HG03196 (cell line): ENCODE measurements around the gene UQCRHL.

ENCODE experiments used
- ATAC-seq: cut with Tn5 transposase; IDR thresholded peaks from one replicate; pipeline ENCODE4 v1.9.1; 2021; ENCODE audit not compliant: unreplicated experiment

UQCRHL gene

DNA sequence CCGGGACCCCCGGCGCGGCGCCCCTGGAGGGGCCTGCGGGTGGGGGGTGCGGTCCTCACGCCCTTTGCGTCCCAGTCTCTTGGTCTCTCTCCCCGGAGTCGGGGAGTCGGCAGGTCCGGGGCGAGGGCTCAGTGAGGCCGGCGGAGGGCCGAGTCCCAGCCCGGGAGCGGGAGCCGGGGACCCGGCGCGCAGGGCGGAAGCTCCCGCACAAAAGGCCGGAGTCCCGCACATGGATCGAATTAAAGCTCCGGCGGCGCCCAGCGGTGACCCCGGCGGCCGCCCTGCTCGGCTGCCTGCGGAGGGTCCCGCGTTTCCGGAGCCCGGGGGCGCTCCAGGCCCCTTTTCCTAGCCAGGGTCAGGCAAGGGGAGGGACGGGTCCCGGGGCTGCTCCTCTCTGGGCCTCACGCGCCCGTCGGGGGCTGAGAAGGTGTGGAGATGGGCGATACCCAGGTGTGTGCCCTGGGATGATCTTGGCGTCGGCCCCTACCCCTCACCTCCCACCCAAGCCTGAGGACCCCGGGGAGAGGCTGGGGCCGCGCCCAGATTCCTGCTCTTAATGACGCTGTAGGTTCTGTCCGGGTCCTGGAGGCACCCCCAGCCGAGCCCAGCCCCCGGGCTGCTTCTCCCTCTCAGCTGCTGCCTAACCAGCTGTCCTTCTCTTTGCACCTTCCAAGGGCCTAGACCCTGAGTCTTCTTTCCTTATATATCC, 48.3 kb downstream of the UQCRHL start:
- no peak for ATAC-seq

GRCh38 chr1:15758343-15758931, 49.0 kb downstream of the UQCRHL start, which contains the start of gene FBLIM1:
Gene FBLIM1 (plus strand): TSS chr1:15758795. CDS start chr1:15764984, 6,189 bp downstream.
- ATAC-seq = no peak

DNA sequence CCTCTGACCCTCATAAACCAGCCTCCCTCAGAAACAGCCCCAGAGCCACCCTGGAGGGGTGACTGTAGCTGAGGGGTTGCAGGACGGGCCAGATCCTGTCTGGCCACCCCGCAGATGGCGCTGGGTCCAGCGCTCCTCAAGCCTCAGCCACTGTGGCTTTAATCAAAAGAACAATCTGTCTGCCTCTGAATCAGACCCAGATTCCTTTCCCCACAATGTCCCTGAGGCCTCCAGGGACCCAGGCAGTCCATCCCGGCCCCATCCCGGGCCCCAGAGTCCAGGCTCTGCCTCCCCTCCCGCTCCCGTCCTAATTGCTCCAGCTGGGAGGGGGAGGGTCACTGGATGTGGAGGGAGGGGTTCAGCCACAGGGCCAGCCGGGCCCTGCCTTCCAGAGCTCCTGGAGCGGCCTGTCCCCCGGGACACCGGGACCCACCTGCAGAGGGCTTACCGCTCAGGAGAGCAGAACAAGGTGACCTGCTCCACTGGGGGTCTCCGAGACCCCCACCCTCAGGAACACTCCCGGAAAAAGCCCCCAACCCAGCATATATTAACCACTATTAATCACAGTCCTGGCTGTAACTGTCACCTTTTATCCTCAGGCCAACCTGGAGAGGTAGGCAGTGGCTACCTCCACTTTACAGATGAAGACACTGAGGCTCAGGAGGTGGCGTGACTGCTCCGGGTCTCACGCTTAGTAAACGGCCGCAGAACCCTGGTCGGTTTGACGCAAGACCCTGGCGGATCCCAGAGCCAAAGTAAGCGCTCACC, 49.7 kb downstream of the UQCRHL start:
- ATAC-seq = no peak
